Right kidney (tissue), 1 donor: ENCODE results near the gene EN2.

Source experiments
- DNase-seq: peaks from one replicate; pipeline ENCODE4 v3.0.0-alpha.2; 2016

The EN2 gene

GRCh38 chr7:155464183-155464582 is 6.3 kb downstream of the EN2 start:
- no peak for DNase-seq

DNA sequence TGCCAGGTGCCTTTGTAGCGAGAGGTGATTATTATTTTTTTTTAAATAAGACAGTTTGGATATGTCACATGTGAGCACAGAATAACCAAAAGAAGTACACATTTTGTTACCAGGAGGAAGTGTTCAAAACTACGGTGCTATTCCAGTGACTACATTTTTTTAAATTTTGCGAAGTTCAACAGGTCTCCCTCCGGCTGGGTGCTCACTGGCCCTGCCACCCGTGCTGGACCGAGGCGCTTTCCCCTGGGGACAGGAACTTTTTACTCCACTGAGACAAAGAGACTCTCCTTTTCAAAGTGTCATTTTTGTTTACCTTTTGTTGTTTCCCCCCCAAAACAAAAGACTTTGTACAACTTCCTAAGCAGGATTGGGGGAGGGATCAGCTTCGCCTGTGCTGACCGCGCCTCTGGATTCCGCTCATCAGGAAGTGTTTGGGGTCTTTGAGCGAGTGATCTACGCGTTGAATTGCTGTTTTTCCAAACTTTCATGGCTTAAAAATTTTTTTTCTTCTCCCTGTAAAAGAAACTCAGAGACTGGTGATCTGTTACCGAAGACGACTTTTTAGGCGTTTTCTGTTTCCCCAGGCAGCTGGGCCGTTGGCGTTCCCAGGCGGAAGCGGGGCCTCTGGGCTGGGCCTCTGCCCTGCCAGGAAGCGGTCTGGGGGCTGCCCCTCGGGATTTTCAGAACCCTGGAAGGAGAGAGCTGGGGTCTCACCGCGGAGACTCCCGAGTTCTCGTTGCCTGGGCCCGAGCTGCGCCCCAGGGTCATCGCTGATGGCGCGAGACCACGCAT is 7.2 kb downstream of the EN2 start:
- DNase-seq, result peak; percentile 53

GRCh38 chr7:155465761-155466141 is 7.8 kb downstream of the EN2 start:
- no peak for DNase-seq

- peak; percentile 63 for DNase-seq
Measured at GRCh38 chr7:155466142-155466813, 8.3 kb downstream of the EN2 start.

DNA sequence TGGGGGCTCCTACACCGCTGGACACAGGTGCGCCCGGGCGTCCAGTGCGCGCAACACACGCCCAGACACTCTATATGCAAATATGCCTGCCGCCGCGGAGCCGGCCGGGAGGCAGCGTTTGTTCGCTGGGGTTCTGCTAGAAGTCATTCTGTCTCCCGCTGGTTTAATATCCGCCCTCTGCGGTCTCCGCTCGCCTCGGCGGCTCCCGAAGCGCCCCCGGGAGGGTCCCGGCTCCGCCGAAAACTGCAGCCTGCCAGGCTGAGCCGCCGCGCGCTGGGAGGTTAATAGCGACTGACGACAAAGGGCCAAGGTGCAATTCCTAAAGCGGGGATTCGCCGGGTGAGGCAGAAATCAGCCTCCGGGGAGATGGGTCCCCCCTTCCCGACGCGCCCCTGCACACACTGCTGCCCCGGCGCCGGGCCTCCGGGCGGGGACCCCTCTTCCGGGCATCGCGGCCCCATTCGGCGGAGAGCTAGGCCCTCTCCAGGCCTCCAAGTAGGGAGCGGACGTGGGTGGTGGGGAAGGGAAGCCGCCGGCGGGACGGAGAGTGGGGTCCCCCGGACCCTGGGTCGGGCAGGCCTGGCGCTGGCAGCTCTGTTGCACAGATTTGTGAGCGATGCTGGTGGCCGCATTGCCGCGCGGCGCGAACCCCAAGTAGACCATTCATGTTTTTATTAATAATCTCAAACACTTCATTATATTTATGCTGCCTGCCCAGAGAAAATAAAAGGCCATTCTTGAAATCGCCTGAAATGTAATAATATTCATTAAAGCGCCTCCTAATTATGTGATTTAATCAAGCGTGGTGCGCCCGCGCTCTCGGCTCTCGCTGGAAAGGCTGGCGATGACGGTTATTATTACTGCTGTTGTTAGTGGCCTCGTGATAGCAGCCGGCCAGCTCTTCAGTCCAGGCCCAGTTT is 9.1 kb downstream of the EN2 start:
- DNase-seq, result peak; percentile 71

DNA sequence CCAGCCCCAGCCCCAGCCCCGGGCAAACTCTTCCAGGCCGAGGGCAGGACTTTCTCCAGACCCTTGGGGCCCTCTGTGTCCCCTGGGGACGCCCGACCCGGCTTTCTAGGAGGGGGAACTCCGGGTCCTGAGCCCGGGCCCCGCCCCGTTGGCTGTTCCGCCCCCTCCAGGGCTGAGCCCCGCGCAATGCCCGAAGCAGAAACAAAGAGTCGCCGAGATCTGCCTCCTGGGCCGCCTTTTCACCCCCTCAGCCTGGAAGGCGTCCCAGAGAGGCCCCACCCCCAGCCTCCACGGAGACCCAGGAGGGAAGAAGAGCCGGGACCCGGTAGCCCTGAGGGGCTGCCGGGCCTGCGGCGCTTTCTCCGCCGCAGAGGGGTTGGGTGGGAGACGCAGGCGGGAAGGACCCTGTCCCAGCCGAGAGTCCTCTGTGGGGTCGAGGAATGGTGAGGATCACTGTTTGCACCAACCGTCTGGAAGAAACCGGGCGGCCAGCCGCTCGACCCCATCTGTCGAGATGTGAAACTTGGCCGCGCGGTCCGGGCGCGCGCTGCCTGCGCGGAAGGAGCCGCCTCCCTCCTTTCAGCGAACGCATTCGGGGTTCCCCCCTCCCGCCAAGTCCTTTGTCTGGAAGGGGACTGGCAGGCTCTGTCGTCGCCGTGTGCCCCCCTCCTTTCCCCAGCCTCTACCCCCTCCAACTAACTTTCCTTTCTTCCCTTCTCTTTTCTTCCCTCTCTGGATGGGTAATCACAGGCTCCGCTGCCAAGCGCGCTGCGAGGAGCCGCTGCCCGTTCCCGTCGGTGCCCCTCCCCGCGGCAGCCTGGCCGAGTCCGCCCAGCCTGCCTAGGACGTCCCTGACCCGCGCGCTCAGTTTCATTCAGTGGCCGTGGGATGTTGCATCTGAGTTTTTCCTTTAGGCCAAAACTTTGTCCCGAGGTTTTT is 10.2 kb downstream of the EN2 start:
- DNase-seq, result peak; percentile 75

- DNase-seq, result no peak
Measured at GRCh38 chr7:155468785-155469148, 10.8 kb downstream of the EN2 start.

DNA sequence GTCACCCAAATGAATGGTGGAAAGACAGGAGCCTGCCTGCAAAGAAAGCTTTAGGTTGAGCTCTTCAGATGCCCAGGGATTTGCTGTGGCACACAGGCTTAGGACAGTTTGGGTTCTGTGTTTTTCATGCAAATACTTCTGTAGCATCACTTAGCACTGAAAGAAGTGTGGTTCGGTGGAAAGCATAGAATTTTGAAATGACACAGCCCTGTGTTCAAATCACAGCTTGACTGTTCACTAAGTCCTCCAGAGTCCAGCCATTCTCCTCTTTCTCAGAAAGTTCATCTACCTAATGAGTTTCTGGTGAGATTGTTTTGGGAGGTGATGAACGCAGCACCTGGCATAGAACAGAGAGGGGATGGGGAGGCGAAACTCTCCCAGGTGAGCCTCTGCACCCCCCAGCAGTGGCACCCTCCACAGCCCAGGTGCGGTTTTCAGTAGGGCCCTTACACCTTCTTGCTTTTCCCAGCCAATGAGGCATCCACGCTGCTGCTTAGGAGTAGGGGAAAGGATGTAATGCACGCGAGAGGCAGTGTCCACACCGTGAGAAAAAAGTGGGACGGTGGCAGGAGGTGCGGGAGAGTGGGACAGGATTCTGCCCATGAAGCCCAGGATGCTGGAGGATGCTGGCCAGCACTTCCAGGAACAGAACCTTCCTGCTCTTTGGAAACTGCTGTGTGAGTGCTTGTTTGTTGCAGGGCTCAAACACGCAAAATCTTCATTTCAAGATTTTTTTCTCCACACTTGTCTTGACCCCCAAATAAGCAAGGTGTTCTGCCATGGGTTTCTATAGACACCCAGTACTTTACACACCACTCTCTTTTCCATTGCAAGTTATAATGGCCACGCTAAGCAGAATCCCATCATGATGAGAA is 11.6 kb downstream of the EN2 start:
- no peak for DNase-seq

DNA sequence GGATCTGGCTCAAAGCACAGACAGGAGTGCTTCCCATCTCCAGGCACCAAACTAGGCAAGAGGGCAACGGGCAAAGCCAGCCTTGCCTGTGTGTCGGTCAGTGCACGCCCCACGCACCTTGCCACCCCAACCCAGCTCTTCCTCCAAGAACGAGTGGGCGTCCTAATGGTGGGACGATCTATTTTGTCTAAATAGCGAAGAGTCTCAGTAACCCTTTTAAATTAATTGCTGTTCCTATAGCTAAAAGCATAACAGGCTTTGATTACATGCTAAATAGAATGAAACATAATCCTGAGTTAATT is 12.2 kb downstream of the EN2 start:
- DNase-seq, result no peak

DNA sequence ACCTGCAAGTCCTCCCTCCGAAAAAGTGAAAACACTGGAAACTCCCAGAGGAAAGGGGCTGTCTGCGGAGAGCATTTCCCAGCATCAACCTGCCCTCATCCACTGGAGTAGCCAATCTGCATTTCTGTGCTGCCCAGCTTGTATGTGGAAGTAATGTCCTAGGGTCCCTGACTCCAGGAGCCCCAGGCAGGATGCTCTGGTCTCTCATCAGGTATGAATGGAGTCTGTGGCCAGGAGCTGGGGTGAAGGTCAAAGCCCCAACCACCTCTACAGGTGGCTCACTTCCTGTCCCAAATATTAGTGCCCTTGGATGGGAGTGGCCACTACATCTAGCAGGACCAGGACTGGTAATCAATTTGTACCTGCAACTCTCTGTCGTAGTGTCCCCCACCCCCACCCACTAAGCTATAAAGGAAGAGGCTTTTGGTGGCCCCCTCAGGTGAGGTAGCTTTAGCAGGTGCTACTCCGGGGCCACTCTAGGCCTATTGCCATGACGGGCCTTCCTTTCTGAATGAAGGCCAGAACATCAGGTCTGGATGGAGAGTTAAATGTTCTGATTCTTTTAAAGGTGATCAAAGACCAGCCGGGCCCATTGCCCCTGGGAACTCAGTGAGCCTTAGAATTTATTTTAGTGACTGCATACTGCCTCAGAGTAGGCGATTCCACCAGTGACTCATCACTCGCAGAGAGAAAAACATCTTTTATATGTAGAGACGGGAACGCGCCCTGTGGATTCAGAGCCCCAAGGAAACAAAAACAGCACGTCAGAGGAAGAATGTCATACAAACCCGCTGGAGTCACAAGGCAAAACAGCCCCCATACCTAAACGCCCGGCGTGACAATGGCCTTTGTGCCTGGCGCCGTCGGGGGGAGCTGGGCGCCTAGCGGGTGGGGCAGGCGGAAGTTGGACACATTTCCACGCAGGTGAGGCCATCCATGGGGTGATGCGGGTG is 13.0 kb downstream of the EN2 start:
- no peak for DNase-seq

DNA sequence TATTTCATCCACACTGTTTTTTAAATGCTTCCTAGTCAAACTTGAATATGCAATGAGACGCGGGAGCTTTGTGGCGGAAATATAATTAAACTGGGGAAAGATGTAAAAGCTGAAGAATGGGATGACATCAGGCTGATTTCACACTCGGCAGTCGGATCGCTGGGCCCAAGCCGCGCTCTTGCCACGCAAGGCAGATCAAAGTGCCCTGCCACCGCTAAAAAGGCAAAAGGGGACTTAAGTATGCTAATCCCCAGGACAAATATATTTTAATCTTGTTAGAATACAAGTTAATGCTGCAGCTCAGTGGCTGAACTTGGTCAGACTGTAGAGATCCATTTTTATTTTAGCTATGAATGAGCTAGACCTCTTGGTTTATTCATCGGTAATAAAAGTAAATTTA is 13.8 kb downstream of the EN2 start:
- DNase-seq, result no peak

DNA sequence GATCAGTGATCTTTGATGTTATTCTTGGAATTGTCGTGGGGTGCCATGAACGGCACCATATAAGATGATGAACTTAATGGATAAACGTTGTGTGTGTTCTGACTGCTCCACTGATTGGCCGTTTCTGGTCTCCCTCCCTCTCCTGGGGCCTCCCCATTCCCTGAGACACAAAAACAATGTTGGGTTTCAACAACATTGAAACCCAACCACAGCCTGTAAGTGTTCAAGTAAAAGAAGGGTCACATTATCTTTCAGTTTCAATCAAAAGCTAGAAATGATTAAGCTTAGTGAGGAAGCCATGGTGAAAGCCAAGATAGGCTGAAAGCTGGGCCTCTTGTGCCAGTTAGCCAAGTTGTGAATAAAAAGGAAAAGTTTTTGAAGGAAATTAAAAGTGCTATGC is 19.5 kb downstream of the EN2 start:
- no peak for DNase-seq

GRCh38 chr7:155481764-155482163 is 23.8 kb downstream of the EN2 start:
- DNase-seq, result no peak

DNA sequence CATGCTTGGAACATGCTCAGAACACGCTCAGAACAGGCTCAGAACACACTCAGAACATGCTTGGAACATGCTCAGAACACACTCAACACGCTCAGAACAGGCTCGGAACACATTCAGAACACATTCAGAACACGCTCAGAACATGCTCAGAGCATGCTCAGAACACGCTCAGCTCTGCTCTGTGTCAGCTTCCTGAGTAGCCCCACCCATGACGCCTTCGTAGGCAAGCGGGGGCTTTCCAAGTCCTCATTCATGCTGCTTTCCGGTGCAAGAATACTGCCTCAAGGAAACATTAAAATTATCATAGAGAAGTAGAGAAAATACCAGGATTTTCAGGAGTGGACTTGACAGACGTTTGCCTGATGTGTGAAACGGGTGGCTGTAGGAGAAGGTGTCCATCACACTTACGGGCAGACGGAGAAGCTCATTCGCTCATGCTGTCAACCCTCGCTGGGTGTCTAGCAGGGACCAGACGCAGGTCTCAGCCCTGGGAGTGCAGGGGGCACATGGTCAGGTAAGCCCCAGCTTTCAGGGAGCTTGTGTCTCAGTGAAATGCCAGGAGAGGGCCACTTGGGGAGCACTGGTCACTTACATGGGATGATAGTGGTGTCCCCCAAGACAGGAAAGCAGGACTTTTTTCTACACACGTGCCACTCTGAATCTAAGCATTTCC is 24.7 kb downstream of the EN2 start:
- no peak for DNase-seq

DNA sequence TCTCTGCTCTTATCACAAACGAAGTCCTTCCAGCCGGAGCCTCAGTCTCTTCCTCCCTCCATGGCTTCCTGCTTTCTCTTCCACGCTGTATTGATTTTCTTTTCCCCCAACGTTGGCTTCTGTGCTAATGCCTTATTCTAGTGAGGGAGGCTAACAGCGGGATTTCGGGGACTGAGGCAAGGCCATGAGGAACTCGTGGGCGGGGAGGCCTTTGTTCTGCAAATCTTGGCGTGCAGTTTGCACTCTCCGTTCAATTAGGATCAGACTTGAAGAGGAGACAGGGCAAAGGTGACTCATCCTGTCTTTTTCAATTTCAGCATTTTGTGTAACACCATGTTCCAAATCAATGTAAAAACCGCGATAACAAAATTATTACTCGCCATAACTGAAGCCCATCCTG is 25.3 kb downstream of the EN2 start:
- DNase-seq, result no peak

DNA sequence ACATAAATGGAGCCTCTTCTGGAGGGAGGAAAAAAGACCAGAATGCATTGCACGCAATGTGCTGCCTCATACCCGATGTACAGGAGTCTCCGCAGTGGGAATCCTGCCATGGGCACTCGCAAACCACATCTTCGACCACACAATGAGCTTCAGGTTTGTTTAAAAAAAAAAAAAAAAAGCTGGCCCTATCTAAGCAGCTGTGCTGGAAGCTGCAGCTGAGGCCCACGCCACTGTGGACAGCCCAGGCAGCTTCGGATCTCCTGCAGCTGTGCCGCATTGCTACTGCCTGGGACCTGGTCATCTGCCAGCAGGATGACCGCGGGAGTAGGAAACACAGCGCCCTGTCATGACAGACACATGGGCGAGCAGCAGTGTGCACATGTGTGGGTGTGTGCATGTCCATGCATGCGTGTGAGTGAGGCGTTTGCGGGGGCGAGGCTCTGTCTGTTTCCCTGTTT is 26.0 kb downstream of the EN2 start:
- peak; percentile 35 for DNase-seq

GRCh38 chr7:155484483-155485399 is 26.8 kb downstream of the EN2 start:
- DNase-seq, result no peak
